GM19467 (cell line): ENCODE data around the gene TBC1D16.
"Not testable (repeated sequence)": the region's sequence is repeated elsewhere in the genome, so short reads cannot be mapped to it uniquely, and the experiment has no call there.

ENCODE experiments used
- ATAC-seq: cut with Tn5 transposase; IDR thresholded peaks from one replicate; pipeline ENCODE4 v1.9.1; 2021; ENCODE audit warnings: mild to moderate bottlenecking, moderate library complexity; ENCODE audit not compliant: unreplicated experiment

The TBC1D16 gene

GRCh38 chr17:80005360-80006338, 30.0 kb downstream of the TBC1D16 start:
- ATAC-seq, result no peak

DNA sequence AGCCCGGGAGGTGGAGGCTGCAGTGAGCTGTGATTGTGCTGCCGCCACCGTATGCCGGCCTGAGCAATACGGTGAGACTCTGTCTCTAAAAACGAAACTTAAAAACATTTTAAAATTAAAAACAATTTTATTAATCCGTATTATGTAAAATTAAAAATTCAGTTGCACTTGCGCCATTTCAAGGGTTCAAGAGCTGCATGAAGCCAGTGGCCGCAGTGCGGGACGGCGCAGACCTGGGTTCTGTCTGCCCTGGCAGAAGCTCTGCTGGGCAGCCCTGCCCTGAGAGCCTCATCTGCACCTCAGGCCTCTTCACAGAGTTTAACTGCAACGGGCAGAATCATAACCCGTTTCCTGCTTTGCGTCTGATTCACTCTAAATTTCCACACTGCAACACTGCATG, 31.7 kb downstream of the TBC1D16 start:
- no peak for ATAC-seq

- ATAC-seq, result no peak
These were observed 32.8 kb downstream of the TBC1D16 start for GRCh38 chr17:80002690-80003490.

DNA sequence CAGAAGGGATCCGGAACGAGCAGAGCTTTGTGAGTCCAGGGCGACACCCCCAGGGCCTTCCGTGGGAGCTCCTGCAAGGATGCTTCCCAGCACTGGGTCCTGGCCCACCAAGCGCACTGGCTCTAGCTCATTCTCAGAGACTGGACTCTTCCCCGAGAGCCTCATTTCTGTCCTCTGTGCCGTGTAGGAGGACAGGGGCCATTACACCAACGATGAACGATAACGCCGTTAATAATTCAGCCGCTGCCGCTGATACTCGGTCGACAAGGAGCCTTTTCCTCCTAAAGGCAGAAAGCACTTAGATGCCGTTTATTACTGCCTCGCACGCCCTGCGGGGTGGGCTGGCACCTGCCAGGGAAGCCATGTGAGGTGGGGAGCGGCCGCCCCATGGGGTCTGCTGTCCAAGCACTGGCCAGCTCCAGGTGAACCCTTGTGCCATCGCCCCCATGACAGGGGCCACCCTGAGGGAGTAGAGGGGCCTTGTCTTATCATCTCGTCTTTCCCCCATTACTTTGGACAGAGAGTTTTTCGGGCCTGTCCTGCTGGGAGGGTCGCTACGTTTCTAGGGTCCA, 33.5 kb downstream of the TBC1D16 start:
- no peak for ATAC-seq

DNA sequence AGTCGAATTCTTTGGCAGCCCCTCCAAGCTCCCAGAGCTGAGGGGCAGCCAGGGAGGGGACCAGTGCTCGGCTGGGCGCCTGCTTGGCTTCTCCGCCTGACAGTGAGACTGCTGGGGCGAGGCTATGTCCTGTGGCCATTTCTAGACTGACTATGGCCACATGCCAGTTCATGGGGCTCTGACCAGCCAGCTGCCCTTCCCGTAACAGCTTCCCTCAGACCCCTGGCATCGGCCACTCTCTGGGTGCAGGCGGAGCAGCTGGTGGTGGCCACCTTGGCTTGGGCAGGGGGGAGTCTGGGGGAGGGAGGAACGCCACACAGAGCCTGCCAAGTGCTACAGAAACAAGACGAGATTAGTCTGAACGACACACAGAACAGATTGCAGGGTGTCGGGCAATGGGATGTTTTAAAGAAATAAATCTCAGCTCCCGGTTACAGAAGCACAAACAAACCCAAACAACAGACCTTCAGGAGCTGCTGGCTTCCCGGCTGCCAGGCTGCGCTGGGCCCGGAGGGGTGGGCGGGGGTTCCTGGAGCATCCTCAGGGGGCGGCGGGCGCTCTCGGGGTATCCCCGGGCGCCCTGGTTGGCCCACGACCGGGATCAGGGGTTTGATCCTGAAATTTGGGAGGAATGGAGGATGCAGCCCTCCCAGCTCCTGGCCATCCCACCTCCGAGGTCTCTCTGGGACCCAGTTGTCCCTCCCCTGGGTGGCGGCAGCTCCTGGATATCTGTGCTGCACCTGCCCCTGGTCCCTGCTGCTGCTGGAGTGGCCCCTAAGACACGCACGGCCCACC, 34.5 kb downstream of the TBC1D16 start:
- no peak for ATAC-seq

DNA sequence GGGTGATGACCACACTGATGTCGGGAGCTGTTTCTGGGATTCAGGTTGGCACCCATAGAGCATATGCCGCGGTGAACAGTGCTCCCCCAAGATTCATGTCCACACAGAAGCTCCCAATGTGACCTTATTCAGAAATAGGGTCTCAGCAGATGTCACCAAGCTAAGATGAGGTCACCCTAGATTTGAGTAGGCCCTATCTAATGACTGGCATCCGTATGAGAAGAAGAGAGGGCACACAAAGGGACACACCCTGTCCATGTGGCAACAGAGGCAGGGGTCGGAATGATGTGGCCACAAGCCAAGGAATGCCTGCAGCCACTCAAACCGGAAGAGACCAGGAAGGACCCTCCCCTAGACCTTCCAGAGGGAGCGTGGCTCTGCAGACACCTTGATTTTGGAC, 35.5 kb downstream of the TBC1D16 start:
- ATAC-seq, result no peak

- no peak for ATAC-seq
These were observed 38.5 kb downstream of the TBC1D16 start for GRCh38 chr17:79997011-79997660.

GRCh38 chr17:79996291-79996690, 39.4 kb downstream of the TBC1D16 start:
- ATAC-seq, result no peak

GRCh38 chr17:79995696-79996095, 40.0 kb downstream of the TBC1D16 start:
- no peak for ATAC-seq

DNA sequence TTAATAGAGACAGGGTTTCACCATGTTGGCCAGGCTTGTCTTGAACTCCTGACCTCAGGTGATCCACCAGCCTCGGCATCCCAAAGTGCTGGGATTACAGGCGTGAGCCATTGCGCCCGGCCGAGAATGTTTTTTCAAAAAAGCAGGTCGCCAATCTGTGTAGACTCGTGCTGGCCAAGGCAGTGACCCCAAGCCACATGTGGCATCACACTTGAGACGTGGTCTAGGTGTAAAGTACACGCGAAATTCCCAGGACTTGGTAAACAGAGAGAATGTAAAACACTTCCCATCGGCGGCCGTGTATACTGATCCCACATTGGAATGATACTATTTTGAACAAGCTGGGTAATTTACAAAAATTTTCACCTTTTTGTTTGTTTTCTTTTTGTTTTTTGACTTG, 41.1 kb downstream of the TBC1D16 start:
- no peak for ATAC-seq

DNA sequence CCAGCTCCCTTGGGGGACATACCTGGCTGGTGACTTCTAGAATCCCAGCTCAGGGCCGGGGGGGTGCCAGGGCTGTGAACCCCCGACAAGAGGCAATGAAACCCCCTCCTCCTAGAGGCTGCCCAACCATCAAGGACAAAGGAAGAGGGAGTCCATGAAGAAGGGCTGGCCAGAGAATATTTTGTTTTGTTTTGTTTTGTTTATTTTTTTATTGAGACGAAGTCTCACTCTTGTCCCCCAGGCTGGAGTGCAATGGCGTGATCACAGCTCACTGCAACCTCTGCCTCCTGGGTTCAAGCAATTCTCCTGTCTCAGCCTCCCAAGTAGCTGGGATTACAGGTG, 41.5 kb downstream of the TBC1D16 start:
- not testable (repeated sequence) for ATAC-seq

- ATAC-seq, result no peak
These were observed 42.1 kb downstream of the TBC1D16 start for GRCh38 chr17:79993390-79994227.

DNA sequence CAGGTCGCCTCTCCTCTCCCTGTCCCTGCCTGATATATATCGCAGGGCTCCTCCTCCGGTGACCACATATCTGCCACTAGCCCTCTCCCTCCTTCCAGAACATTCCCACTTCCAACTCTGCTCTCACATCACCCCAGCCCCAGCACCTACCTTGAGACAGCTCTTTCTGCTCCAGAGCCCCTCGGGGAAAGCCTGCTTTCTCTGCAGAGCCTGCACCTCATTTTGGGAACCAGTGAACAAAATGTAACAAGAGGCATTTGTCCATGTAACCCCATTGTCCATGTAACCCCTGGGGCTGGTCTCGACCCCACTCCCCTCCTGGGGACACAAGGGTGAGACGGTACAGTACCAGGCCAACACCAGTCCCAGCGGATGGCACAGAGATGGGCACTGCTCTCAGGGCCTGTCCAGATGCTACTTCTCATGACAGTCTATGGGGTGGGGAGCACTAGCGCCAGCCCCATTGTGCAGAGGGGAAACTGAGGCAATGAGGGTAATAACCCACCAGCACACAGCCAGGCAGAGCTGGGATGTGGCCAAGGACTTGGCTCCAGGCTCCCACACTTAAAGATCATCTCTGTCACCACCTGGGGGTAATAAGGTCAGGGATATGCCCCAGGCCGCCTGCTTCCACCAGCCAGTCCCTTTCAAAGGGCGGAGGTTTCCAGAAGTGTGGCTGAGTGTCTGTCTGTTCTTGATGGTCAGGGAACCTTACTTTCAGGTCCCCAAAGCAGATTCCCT, 42.9 kb downstream of the TBC1D16 start:
- no peak for ATAC-seq

DNA sequence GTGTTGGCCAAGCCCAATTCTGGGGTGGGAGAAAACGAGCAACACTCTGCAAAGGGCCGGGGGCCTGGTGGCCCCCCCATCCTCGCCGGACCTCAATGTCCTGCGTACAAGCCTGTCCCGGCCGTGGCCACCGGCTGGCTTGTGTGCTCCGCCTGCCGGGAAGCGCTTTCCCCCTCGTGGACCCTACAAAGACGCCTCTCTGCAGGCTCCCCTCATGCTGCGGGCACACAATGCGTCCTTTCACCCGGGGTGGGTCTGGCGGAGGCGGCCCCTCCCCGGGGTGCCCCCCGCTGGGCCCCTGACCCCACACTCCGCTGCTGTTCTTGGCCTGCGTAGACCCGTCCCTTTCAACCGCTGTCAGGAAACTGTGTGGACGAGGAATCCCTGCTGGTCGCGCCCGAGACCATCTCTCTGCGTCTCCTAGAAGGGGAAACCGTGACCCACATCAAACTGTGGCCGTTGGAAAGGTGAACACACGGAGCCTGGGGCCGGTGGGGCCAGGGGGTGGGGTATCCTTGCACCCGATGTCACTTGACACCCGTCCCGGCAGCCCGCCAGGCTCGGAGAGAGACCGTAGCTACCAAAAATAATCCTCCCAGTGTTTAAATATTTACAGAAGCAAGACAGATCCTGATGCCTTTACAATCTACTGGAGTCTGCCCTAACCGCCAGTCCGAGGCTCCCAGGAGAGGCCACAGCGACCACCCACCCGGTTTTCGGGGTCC, 43.6 kb downstream of the TBC1D16 start:
- no peak for ATAC-seq

DNA sequence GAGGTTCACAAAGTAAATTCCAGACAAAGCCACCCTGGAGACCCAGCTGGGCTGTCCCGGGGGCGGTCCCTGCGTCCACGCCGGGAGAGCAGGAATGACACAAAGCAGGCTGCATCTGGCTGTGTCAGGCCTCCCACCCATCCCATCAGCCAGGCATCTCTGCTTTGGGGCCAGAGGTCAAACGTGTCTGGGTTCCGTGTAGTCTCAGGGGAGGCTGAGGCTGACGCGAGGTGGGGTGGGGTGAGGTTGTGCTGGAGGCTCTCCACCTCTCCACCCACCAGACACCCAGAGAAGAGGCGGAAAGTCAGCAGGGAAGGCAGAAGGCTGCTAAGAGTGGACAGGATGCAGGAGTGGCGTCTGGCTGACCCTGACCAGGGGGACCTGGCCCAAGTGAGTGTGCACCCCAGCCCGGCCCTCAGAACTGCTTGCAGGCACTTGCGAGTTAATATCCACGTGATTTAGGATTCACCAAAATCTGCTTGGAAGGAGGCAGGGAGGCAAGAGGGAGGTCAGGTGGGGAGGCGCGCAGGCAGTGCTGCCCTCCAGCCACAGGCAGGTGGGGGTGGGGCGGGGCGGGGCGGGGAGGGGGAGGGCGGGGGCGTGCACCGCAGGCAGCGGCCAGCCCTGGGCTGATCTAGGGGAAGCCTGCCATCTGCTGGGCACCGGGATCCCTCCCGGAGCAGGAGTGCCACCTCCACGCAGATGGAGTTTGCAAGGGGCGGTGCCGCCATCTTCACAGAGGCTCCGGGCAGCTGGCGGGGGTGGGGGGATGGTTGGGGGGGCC, 44.3 kb downstream of the TBC1D16 start:
- ATAC-seq, result no peak

- ATAC-seq, result no peak
These were observed 45.0 kb downstream of the TBC1D16 start for GRCh38 chr17:79990704-79991103.

DNA sequence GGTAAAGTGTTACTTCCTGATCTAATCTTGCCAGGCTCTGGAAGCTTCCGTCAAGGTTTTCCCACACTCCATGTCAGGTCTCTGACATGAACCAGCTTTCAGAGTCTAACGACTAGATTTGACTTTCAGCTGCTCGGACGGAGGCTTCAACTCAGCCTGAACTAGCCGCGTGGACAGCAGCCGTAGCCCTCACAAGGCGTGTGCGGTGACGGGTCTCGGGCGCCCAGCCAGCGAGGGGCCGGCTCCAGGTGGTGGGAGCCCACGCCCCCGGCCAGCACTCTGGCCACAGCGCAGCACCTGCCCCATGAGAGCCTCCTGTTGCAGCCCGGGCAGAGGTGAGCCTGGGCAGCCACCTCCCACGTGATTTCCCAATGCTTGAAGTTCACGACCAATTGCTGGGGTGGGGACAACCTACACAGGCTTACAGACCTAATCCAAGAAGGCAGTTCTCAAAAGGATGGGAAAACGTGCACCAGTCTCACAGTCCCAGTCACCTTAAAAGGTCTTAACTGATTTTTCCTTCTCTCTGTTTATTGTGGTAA, 45.5 kb downstream of the TBC1D16 start:
- no peak for ATAC-seq
